Sigmoid colon (tissue), 4 donors: ENCODE data around the gene DCC.

ENCODE experiments used
- EP300 ChIP-seq, 4 donors: sonication (generic); formaldehyde crosslinking; IDR thresholded peaks; one replicate each; pipeline ENCODE4 v1.6.1; 2017; ENCODE audit warnings: antibody characterized with exemption in 4 of 4
- POLR2A ChIP-seq, 2 donors: fragments of 450-650 bp; IDR thresholded peaks; one replicate each; pipeline ENCODE4 v1.6.1; 2016; ENCODE audit warnings: antibody characterized with exemption in 2 of 2, mild to moderate bottlenecking in 2 of 2, moderate library complexity in 2 of 2
- POLR2AphosphoS5 ChIP-seq, 4 donors: sonication (generic); formaldehyde crosslinking; IDR thresholded peaks; one replicate each; pipeline ENCODE4 v1.6.1; 2017; ENCODE audit warnings: antibody characterized with exemption in 4 of 4
- TF ChIP-seq, protein P1 (sequence below), 4 experiments: fragments of 450-650 bp in 3 of 4; fragments of 200-600 bp in 1 of 4; IDR thresholded peaks; one replicate each; pipeline ENCODE4 v1.5.1; 2016 to 2019; ENCODE audit warnings: antibody characterized with exemption in 4 of 4, mild to moderate bottlenecking in 3 of 4, moderate library complexity in 2 of 4

GRCh38 chr18:53324353-53324752 is 984.4 kb downstream of the DCC start:
- TF ChIP-seq, protein P1, sequence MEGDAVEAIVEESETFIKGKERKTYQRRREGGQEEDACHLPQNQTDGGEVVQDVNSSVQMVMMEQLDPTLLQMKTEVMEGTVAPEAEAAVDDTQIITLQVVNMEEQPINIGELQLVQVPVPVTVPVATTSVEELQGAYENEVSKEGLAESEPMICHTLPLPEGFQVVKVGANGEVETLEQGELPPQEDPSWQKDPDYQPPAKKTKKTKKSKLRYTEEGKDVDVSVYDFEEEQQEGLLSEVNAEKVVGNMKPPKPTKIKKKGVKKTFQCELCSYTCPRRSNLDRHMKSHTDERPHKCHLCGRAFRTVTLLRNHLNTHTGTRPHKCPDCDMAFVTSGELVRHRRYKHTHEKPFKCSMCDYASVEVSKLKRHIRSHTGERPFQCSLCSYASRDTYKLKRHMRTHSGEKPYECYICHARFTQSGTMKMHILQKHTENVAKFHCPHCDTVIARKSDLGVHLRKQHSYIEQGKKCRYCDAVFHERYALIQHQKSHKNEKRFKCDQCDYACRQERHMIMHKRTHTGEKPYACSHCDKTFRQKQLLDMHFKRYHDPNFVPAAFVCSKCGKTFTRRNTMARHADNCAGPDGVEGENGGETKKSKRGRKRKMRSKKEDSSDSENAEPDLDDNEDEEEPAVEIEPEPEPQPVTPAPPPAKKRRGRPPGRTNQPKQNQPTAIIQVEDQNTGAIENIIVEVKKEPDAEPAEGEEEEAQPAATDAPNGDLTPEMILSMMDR (IDR thresholded peaks at IDR 0.05) = no peak
- TF ChIP-seq POLR2A (IDR thresholded peaks at IDR 0.05) (no peak), POLR2AphosphoS5 (IDR thresholded peaks at IDR 0.05) (no peak), EP300 (IDR thresholded peaks at IDR 0.05) (no peak)
